Hematopoietic multipotent progenitor cell (in vitro differentiated cells): ENCODE measurements around the gene STIM1. TPM values are rescaled to one million over a fixed set of nuclear protein-coding genes. Genes with fewer than 3 reads are reported as not detected.

Source experiments
- DNase-seq, 3 donors: peaks; one replicate each; pipeline ENCODE4 v3.0.0-alpha.2; 2011 to 2015; ENCODE audit warnings: low read depth in 2 of 3, low spot score in 2 of 3
- total RNA-seq: library from RNA; depleted of rRNA; stranded (reverse); fragments of >200 nt; gene quantifications from one replicate; pipeline ENCODE4 v1.2.3, GENCODE V29; 2012

The STIM1 gene
- total RNA-seq, 1 donor: 80.2 TPM

DNA sequence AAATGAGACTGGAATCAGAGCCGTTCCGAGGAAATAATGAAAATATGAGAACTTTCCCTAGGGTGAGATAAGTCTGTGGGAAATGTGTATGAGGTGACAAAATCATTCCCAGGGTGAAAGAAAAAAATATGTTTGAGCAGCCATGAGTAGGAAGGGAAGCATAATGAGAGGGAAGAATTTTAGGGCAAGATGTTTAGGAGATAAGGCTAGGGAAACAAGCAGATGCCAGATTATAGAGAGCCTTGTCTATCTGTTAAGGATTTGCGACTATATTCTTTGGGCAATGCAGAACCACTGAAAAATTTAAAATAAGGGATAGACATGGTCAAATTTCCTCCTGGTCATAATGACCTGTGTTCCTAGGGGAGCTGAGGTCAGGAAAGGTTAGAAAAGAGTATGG lies 54.4 kb downstream of the STIM1 start:
- no peak for DNase-seq

DNA sequence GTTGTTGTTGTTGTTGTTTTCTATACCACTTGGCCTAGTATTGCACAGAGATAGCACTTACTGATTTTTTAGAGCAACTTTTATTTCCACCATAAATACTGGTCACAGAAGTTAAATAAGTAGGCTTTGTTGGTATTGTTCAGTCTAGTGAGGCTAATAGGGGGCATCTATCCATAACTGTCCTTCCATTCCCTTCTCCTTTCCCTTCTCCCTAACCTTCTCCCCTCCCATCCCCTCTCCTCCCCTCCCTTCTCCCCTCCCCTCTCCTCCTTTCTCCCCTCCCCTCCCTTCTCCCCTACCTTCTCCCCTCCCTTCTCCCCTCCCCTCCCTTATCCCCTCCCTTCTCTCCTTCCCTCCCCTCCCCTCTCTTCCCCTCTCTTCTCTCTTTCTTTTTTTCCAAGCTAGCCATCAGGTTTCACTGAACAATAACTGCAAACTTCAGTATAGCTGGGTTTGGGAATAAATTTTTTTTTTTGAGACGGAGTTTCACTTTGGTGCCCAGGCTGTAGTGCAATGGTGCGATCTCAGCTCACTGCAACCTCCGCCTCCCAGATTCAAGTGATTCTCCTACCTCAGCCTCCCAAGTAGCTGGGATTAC lies 56.5 kb downstream of the STIM1 start:
- DNase-seq: no peak

DNA sequence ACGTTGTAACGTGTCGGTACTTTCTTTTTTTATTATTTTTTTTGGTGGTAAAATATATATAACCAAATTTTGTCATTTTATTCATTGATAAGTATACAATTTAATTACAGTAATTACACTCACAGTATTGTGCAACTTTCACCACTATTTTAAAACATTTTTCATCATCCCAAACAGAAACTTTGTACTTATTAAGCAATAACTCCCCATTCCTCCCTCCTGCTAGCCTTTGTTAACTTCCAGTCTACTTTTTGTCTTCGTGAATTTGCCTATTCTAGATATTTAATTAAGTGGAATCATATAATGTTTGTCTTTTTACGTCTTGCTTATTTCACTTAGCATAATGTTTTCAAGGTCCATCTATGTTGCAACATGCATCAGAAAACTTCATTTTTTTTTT lies 58.5 kb downstream of the STIM1 start:
- no peak for DNase-seq

DNA sequence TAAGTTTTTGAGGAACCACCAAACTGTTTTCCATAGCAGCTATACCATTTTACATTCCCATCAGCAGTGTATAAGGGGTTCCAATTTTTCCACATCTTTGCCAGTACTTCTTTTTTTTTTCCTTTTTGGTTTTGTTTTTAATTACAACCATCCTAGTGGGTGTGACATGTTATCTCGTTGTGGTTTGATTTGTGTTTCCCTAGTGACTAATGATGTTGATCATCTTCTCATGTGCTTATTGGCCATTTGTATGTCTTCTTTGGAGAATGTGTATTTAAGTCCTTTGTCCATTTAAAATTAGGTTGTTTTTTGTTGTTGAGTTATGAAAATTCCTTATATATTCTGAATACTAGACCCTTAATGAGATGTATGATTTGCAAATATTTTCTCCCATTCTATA lies 59.3 kb downstream of the STIM1 start:
- peak in 1 of 3 donors; percentile 45 for DNase-seq

DNA sequence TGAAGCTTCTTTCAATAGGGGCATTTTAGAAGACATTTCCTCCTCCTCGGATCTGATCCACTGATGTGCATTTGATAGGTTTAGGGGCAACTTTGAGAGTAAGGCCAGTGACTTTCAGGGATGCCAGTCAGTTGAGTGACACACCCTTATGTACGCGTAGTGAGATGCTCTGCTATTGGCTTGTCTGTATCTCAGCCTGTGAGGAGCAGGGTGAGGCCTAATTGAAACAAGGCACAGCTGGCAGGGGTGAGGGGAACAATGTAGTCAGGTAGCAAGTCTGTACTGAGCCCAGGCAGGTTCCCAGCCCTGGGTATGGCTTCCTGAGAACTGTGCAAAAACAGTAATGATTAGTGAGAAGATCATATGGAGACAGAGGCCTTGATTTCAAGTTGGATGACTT lies 61.5 kb downstream of the STIM1 start:
- no peak for DNase-seq

DNA sequence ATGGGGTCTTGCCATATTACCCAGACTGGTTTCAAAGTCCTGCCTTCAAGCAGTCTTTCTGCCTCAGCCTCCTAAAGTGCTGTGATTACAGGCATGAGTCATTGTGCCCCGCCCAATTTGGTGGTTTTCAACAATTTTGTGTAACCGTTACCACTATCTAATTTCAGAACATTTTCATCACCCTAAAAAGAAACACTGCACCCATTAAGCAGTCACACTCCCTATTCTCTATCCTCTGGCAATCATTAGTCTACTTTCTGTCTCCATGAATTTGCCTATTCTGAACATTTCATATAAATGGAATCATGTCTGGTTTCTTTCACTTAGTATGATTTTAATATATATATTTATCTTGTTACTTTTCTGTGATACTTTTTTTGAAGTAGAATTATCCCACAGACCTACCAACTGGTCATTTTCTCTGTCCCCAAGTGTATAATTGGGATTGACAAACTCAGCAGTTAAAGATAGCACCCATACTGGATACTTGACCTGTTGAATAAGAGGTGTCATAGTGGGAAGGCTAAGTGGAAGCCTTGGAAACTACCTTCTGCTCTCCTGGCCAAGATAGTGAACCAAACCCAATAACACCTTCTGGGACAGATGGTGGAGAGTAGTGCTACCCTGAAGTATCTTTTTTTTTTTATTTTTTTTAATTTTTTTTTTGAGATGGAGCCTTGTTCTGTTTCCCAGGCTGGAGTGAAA lies 64.8 kb downstream of the STIM1 start:
- DNase-seq: peak in 2 of 3 donors; percentile 11 to 29

DNA sequence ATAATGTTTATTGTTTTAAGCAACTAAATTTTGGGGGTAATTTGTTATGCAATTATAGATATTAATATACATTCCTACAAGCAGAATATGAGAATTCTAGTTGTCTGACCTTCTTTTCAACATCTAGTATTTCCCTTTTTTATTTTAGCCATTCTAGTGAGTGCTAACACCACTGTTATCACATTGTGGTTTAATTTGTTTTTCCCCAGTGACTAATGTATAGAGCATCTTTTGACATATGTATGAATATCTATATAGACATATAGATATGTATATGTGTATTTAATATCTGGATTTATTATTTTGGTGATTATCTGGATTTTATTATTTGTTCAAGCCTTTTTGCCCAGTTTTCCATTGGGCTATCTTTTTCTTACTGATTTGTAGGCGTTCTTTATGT lies 66.6 kb downstream of the STIM1 start:
- DNase-seq: no peak

DNA sequence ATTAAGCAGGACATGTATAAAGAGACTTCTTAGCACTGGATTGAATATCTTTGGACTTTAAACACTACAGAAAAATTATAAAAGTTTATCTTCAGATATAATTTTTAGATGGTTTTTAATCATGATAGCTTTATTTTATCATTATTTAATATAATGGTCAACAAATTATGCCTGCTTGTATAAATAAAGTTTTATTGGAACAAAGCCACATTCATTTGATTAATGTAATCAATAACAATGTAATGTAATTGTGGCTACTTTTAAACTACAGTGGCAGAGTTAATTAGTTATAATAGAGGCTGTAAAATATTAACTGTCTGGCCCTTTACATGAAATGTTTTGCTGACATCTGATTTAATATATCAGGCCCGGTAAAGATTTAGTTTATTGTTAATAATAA lies 70.0 kb downstream of the STIM1 start:
- DNase-seq: no peak

DNA sequence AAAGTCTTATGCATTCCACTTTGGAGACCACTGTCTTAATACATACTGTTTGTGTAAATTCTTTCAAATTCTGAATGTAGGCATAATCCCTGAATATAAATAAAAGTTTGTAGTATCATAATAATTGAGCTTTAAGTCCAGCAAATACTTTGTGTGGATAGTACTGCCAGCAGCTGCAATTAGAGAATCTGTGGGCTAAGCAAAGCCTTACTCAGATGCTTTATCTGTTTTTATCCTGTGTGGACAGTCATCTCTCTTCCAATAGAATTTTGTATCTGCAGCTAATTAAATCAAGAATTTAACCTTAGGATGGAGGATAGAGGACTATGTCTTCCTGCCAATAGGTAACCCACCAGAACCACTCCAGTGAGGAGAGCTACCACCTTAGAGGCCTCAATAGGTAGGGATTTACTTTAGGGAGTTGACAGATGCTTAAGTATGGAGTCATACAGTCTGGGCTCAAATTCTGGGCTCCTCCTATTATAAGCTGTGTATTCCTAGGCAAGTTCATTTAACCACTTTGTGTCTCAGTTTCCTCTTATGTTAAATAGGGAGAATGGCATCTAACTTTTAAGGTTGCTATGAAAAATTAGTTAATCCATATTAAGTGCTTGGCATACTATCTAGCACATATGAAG lies 71.1 kb downstream of the STIM1 start:
- no peak for DNase-seq

DNA sequence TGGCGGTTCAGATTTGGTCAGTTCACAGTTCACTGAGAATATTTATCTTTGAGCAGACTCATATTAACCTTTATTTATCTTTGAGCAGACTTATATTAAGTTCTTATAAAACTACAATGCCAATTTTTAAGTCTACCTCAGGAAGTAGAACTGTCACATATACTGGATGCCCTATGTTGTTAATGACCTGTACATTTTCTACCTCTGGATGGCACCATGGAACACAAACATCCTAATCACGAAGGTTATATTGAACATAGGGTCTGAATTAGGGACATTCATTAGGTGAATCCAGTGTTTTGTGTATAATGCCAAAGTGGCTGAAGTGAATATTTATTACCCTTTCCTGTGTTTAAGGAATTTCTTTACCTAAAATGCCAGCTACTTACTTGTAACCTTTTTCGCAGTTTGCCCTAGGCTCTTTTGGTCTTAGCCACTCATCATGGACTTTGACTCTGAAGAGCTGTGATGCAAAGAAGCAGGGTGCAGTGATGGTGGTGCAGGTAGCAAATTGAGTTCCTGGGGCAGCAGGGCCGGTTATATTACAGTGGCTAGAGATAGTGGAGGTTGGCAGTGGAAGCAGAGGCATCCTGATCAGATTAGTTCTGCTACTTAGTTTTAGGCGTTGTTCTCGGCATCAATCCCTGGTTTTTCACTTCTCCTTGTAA lies 71.8 kb downstream of the STIM1 start:
- DNase-seq: no peak

DNA sequence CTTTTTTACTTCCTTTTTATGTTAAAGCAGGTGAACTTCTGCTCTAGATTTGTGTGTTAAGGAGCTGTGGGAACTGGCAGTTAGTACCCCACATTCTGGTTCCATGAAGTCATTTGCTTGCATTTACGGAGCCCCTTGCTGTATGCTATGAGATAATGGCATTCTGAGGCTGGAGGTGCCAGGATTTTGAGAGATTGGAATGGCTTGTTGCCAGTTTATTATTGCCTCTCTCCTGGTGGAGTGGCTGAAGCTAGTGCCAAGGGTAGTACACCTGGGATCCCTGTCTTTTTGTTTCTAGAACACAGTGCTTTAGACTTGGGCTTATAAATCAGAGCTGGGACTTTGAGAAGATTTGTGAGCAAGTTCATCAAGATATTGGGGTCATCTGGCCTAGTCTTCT lies 73.8 kb downstream of the STIM1 start:
- no peak for DNase-seq

DNA sequence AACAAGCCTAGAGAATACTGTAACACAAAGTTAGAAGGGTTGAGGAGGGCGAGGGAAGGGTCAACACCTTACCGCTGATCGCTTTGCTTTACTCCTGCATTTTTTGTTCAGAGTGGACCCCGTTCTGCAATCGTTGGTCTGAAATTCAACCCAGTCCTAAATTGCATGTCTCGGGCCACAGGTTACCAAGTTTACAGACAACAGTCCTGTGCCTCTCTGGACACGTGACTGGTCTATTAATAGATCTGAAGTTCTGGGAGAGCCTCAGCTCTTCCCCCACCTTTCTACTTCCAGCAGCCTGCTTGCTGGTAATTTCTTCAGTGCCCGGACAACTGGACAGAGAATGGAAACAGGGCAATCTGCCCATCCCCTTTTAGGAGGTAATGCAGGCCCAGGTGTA lies 74.2 kb downstream of the STIM1 start:
- no peak for DNase-seq

DNA sequence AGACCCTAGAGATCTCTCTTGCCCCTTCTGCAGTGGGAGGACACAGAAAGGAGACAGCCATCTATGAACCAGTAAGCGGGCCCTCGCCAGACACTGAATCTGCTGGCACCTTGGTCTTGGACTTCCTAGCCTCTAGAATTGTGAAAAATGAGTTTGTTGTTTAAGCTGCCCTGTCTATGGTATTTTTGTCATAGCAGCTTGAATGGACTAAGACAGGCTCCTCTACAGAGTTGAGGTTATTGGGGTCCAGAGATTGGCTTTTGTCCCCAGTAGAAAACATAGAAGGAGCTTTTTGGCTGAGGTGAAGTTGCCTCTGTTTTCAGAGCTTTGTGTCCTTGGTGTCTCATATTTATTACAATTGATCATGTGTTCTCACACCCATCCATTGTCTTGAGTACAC lies 77.2 kb downstream of the STIM1 start:
- no peak for DNase-seq

DNA sequence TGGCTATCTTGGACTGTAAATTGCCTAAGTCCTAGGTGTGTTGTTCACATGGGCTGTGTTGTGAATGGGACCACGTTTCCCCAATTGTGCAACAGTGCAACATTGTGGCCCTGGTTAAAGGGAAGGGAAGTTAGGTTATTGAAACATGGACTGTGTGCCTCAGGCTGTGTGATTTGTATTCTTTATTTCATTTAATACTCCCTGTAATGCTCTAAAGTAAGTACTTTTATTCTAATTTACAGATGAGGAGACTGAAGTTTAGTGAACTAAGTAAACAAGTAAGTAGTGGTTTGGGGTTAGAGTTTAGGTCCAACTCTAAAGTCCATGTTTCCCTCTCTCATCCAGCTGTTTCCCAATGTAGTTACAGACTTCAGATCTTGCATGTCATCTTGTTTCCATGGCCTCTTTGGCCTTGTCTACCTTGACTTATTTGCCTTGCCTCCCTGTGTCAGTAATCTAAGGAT lies 77.7 kb downstream of the STIM1 start:
- no peak for DNase-seq

DNA sequence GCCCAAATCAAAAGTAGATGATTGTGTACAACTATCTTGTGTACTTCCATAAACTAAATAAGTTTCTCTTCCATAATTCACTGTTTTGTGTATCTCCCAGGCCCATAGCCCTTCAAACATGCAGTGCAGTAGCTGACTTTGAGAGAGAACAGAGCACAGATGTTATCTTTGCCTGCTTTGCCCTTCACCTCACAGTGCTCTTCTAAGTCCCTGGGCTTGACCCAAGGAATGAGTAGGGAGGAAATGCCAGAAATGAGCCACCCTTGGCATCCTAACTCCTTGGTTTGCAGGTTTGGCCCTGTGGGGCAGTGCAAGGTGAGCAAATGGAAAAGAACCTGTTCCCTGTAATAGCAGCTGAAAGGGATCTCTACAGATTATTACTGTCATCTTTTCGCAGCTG lies 79.2 kb downstream of the STIM1 start:
- no peak for DNase-seq

DNA sequence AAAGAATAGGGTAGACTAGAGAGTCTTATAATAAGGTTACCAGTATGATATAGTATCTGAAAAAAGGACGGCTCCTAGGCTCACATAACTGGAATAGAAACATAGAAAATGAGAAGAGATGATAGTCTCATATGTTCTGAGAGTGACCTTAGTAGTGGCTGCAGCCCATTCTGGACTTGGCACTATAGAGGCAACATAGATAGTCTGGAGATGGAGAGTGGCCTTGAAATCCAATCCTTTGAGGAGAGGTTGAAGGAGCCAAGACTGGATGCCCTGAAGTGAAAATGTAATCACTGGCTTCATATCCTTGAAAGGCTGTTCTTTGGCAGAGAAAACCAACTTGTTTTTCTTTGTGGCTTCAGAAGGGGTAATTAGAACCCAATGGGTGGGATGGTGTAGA lies 81.1 kb downstream of the STIM1 start:
- no peak for DNase-seq

DNA sequence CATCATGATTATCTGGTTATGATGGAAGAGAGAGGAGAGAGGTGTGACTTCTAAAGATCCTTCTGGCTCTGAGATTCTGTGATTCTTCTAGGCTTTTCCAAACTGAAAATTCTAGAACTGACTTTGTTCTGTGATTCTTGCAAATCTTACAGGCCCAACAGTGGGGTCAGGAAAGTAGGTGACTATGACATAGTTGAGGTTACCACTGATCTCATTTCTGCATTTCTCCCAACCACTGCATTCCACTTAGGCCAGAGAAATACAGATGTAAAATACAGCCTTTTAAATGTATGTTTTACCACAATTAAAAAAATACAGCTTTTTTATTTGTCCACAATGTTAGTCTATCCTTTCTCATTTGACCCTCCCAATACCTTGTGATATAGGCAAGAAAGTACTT lies 83.7 kb downstream of the STIM1 start:
- no peak for DNase-seq

DNA sequence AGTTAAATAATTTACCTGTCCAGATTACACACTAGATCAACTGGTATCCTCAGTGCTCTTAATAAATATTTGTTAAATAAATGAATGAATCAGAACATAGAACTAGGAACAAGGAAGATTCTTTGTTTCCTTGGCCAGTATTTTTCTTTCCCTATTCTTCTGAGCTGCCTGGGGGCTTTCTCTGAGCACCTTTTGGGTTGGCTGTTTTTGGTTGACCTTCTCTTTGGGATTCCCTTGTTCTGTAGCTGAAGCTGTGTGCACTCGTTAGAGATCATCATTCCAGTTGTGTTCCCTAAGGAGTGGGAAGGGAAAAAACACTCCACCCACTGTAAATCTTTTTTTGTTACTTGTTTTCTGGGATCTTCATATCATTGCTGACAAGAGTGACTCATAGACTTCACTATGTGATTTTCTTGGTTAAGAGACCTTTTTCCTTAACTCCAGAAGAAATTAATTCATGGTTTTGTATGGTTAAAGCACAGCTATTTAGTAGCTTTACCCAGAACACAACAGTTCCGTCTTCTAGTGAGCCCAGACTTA lies 84.3 kb downstream of the STIM1 start:
- no peak for DNase-seq

DNA sequence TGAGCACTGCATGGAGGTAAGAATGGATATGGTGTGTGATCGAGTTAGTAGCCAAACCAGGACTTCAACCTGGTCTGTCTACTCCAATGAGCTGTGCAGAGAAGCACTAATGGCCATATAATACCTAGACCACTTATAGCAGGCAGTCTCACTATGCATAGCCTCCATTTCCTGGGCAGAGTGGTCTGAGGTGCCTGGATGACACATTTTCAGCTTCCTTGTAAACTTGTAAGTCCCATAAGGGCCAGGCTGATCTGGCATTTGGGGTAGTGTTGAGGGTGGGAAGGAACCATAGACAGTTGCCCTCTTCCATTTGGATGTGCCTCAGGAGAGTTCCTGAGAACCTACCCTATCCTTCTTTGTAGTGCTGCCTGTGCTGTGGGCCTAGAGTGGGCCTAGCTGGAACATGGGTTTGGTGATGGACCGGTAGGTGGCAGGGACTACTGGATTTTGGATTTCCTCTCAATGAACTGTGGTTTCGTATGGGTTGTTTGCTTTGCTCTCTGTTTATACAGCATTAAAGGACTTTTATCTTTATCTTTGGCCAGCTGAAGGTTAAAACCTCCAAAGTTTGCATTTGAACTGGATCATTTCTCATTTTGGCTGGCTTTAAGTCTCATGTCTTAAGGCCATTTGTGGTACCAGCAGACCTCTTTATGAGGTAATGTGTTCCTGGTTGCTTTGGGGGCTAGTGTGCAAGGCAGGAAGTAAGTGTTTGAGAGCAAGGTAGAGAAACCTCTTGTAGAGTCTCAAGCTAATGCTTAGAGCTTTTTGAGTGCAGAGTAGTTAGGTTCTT lies 86.9 kb downstream of the STIM1 start:
- DNase-seq: peak in 1 of 3 donors; percentile 39

DNA sequence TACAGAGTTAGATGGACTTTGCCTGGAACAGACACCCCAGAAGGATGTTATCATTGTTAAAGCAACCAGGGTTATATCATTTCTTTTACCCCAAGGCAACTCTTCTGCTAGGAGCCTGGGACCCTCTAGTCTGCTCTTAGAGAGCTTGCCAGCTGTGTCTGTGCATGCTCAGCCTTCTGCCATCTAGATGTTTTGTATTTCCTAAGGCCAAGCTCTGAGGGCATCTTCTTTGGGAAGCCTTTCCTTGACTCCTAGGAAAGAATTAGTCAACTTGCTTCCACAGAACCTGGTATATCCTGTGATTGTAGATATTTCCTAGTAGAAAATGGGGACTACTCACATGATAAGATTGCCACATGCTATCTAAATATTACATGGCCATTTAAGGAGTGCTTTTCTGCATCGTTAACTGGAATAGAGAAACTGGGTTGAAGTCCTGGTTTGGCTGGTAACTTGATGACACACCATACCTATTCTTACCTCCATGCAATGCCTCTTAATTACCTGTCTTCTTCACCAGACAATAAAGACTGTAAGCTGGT lies 87.6 kb downstream of the STIM1 start:
- DNase-seq: no peak
